K562 (cell line): ENCODE data around the gene XIRP1. TPM values are rescaled to one million over a fixed set of nuclear protein-coding genes. Genes with fewer than 3 reads are reported as not detected.

Source experiments
- CBFB ChIP-seq: sonication (generic); formaldehyde crosslinking; IDR thresholded peaks from 2 replicates; pipeline ENCODE4 v1.4.0; 2020; ENCODE audit warnings: mild to moderate bottlenecking, missing genetic modification reagents
- CHCHD3 ChIP-seq: fragments of 250-450 bp; sonication (Bioruptor Pico); IDR thresholded peaks from 2 replicates; pipeline ENCODE4 v2.1.2; 2022; ENCODE audit warnings: mild to moderate bottlenecking
- CREBBP ChIP-seq: IDR thresholded peaks from one replicate; pipeline ENCODE4 v1.6.1; 2012; ENCODE audit warnings: low read depth, mild to moderate bottlenecking, control low read depth, inconsistent platforms, low read length
- DPF2 ChIP-seq: fragments of 450-650 bp; IDR thresholded peaks from 2 replicates; pipeline ENCODE4 v1.6.1; 2016
- ELF1 ChIP-seq: fragments of 200-800 bp; sonication (Bioruptor generic); IDR thresholded peaks from 2 replicates; pipeline ENCODE4 v1.6.1; 2016; ENCODE audit warnings: missing genetic modification characterization, missing compliant biosample characterization
- FOS ChIP-seq: IDR thresholded peaks from 3 replicates; pipeline ENCODE4 v1.6.1; 2011; ENCODE audit not compliant: insufficient read length; ENCODE audit errors: extremely low read depth
- HLTF ChIP-seq: fragments of 450-650 bp; IDR thresholded peaks from 2 replicates; pipeline ENCODE4 v1.6.1; 2016
- NCOA4 ChIP-seq: fragments of 450-650 bp; IDR thresholded peaks from 2 replicates; pipeline ENCODE4 v1.6.1; 2018; ENCODE audit warnings: mild to moderate bottlenecking; ENCODE audit not compliant: partially characterized antibody
- NCOR1 ChIP-seq: fragments of 450-650 bp; IDR thresholded peaks from 2 replicates; pipeline ENCODE4 v1.6.1; 2016; ENCODE audit warnings: mild to moderate bottlenecking, moderate library complexity
- POLR2B ChIP-seq: fragments of 450-650 bp; IDR thresholded peaks from 2 replicates; pipeline ENCODE4 v1.6.1; 2018; ENCODE audit warnings: low read depth; ENCODE audit not compliant: partially characterized antibody
- PPARD ChIP-seq: fragments of 250-450 bp; sonication (Bioruptor Pico); IDR thresholded peaks from 2 replicates; pipeline ENCODE4 v1.8.0; 2022; ENCODE audit warnings: inconsistent platforms, mild to moderate bottlenecking, moderate library complexity
- TCF3 ChIP-seq: sonication (generic); formaldehyde crosslinking; IDR thresholded peaks from 2 replicates; pipeline ENCODE4 v1.4.0; 2020; ENCODE audit warnings: mild to moderate bottlenecking, missing genetic modification reagents
- TCF7 ChIP-seq: sonication (generic); IDR thresholded peaks from 2 replicates; pipeline ENCODE4 v1.6.1; 2016; ENCODE audit warnings: antibody characterized with exemption, borderline replicate concordance
- ZKSCAN1 ChIP-seq: fragments of 150-350 bp; IDR thresholded peaks from 2 replicates; pipeline ENCODE4 v1.6.1; 2016; ENCODE audit warnings: low read depth, low read length
- ZKSCAN8 ChIP-seq: fragments of 200-800 bp; sonication (Bioruptor generic); IDR thresholded peaks from 2 replicates; pipeline ENCODE4 v1.6.1; 2016; ENCODE audit warnings: missing genetic modification characterization, missing compliant biosample characterization
- ZNF444 ChIP-seq: fragments of 250-450 bp; sonication (Bioruptor Pico); IDR thresholded peaks from 2 replicates; pipeline ENCODE4 v1.4.0; 2020; ENCODE audit warnings: mild to moderate bottlenecking, moderate library complexity
- polyA plus RNA-seq, 8 experiments: library from polyadenylated mRNA; depleted of rRNA in 4 of 8; stranded (reverse) in 5 of 8; unstranded in 3 of 8; fragments of >200 nt; fragmentation: Nextera tagmentation in 2 of 8; fragmentation: Illumina TruSeq in 1 of 8; extraction: Ambion mirVana in 2 of 8; extraction: Trizol in 1 of 8; gene quantifications; 2 replicates each; pipeline versions ENCODE4 v1.2.1 to v1.2.3, GENCODE V29; 2011 to 2014; ENCODE audit warnings: inconsistent platforms in 1 of 8, missing spikeins in 1 of 8
- total RNA-seq, 7 experiments: library from RNA; depleted of rRNA in 6 of 7; stranded (reverse); fragments of >200 nt in 6 of 7; fragmentation: Illumina TruSeq in 2 of 7; extraction: Trizol in 2 of 7; gene quantifications; 2 replicates each; pipeline versions ENCODE4 v1.2.1 to v1.2.3, GENCODE V29; 2011 to 2021; ENCODE audit warnings: low replicate concordance in 1 of 7
- TF ChIP-seq, protein P1 (sequence below): fragments of 200-800 bp; sonication (Bioruptor generic); IDR thresholded peaks from 2 replicates; pipeline ENCODE4 v1.6.1; 2016; ENCODE audit warnings: missing genetic modification characterization, missing compliant biosample characterization
- TF ChIP-seq, protein P2 (sequence below), 2 experiments: IDR thresholded peaks; 2 replicates each; pipeline ENCODE4 v1.6.1; 2012; ENCODE audit warnings: improper control_type of control experiment in 2 of 2, low read depth in 2 of 2, low read length in 2 of 2, borderline replicate concordance in 1 of 2
- TF ChIP-seq, protein P3 (sequence below): fragments of 450-650 bp; IDR thresholded peaks from 2 replicates; pipeline ENCODE4 v1.6.1; 2018; ENCODE audit not compliant: partially characterized antibody

The XIRP1 gene
- total and polyA plus RNA-seq, 9 of the 15 experiments (the other 6 are each of a cell fraction or from before 2014, with no cell fraction given): 0.03 to 0.27 (median 0.08) TPM; not detected in 3

DNA sequence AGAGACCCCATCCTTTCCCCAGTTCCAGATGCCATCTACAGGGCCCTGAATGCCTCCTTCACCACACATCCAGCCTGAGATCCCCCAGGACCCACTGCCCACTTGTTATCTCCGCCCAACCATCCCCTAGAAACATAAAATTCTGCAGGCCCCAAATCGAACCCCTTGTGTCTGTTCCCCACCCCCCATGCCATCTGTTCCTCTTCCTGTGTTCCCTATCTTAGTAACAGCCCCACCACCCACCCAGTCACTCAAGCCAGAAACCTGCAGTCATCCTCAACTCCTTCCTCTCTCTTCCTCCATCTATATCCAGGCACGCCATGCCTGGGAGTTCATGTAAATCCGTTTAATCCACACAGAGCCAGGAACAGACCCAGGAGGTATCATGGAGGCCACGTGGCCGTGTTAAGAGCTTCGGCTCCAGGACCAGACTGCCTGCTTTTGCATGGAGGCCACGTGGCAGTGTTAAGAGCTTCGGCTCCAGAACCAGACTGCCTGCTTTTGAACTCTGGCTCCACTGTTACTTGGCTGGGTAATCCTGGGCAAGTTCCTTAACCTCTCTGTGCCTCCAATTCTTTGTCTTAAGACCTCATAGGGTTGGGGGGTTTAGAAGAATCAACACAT lies 43.8 kb downstream of the XIRP1 start (continued):
- TF ChIP-seq CHCHD3 (no peak), CBFB (no peak), ZKSCAN1 (no peak), TCF3 (CRISPR knock-in tag) (no peak), HLTF (no peak), POLR2B (peak; percentile 23), NCOR1 (0 out of 2 replicates have a peak, but pooled peaks have one; percentile 1), TCF7 (no peak), ZNF444 (no peak), PPARD (CRISPR knock-in tag) (no peak), FOS (no peak), NCOA4 (no peak), DPF2 (peak; percentile 27; the same call in 1 of the 2 replicates), ZKSCAN8 (CRISPR knock-in tag) (no peak), CREBBP (no peak), ELF1 (tag) (no peak)
- TF ChIP-seq, protein P1, sequence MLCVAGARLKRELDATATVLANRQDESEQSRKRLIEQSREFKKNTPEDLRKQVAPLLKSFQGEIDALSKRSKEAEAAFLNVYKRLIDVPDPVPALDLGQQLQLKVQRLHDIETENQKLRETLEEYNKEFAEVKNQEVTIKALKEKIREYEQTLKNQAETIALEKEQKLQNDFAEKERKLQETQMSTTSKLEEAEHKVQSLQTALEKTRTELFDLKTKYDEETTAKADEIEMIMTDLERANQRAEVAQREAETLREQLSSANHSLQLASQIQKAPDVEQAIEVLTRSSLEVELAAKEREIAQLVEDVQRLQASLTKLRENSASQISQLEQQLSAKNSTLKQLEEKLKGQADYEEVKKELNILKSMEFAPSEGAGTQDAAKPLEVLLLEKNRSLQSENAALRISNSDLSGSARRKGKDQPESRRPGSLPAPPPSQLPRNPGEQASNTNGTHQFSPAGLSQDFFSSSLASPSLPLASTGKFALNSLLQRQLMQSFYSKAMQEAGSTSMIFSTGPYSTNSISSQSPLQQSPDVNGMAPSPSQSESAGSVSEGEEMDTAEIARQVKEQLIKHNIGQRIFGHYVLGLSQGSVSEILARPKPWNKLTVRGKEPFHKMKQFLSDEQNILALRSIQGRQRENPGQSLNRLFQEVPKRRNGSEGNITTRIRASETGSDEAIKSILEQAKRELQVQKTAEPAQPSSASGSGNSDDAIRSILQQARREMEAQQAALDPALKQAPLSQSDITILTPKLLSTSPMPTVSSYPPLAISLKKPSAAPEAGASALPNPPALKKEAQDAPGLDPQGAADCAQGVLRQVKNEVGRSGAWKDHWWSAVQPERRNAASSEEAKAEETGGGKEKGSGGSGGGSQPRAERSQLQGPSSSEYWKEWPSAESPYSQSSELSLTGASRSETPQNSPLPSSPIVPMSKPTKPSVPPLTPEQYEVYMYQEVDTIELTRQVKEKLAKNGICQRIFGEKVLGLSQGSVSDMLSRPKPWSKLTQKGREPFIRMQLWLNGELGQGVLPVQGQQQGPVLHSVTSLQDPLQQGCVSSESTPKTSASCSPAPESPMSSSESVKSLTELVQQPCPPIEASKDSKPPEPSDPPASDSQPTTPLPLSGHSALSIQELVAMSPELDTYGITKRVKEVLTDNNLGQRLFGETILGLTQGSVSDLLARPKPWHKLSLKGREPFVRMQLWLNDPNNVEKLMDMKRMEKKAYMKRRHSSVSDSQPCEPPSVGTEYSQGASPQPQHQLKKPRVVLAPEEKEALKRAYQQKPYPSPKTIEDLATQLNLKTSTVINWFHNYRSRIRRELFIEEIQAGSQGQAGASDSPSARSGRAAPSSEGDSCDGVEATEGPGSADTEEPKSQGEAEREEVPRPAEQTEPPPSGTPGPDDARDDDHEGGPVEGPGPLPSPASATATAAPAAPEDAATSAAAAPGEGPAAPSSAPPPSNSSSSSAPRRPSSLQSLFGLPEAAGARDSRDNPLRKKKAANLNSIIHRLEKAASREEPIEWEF: no peak
- TF ChIP-seq, protein P2, sequence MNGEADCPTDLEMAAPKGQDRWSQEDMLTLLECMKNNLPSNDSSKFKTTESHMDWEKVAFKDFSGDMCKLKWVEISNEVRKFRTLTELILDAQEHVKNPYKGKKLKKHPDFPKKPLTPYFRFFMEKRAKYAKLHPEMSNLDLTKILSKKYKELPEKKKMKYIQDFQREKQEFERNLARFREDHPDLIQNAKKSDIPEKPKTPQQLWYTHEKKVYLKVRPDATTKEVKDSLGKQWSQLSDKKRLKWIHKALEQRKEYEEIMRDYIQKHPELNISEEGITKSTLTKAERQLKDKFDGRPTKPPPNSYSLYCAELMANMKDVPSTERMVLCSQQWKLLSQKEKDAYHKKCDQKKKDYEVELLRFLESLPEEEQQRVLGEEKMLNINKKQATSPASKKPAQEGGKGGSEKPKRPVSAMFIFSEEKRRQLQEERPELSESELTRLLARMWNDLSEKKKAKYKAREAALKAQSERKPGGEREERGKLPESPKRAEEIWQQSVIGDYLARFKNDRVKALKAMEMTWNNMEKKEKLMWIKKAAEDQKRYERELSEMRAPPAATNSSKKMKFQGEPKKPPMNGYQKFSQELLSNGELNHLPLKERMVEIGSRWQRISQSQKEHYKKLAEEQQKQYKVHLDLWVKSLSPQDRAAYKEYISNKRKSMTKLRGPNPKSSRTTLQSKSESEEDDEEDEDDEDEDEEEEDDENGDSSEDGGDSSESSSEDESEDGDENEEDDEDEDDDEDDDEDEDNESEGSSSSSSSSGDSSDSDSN (IDR thresholded peaks at IDR 0.05; ENCODE audit: borderline replicate concordance in 1 of 2, low read depth in 2 of 2, low read length in 2 of 2): 0 out of 4 replicates have a peak, but pooled peaks of 1 of the 2 experiments have one; percentile 28
- TF ChIP-seq, protein P3, sequence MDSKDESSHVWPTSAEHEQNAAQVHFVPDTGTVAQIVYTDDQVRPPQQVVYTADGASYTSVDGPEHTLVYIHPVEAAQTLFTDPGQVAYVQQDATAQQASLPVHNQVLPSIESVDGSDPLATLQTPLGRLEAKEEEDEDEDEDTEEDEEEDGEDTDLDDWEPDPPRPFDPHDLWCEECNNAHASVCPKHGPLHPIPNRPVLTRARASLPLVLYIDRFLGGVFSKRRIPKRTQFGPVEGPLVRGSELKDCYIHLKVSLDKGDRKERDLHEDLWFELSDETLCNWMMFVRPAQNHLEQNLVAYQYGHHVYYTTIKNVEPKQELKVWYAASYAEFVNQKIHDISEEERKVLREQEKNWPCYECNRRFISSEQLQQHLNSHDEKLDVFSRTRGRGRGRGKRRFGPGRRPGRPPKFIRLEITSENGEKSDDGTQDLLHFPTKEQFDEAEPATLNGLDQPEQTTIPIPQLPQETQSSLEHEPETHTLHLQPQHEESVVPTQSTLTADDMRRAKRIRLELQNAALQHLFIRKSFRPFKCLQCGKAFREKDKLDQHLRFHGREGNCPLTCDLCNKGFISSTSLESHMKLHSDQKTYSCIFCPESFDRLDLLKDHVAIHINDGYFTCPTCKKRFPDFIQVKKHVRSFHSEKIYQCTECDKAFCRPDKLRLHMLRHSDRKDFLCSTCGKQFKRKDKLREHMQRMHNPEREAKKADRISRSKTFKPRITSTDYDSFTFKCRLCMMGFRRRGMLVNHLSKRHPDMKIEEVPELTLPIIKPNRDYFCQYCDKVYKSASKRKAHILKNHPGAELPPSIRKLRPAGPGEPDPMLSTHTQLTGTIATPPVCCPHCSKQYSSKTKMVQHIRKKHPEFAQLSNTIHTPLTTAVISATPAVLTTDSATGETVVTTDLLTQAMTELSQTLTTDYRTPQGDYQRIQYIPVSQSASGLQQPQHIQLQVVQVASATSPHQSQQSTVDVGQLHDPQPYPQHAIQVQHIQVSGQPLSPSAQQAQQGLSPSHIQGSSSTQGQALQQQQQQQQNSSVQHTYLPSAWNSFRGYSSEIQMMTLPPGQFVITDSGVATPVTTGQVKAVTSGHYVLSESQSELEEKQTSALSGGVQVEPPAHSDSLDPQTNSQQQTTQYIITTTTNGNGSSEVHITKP: peak; percentile 17
